Fibroblast of the aortic adventitia (primary cell): ENCODE results near the gene OXLD1. TPM values are rescaled to one million over a fixed set of nuclear protein-coding genes. Genes with fewer than 3 reads are reported as not detected.
"Not testable (repeated sequence)": the region's sequence is repeated elsewhere in the genome, so short reads cannot be mapped to it uniquely, and the experiment has no call there.

ENCODE experiments used
- DNase-seq: peaks from one replicate; pipeline ENCODE4 v3.0.0-alpha.2; 2010; ENCODE audit warnings: low read depth
- H3K4me3 ChIP-seq: 2 replicates; pipeline ENCODE4 v1.5.1; 2011; ENCODE audit warnings: low read depth, mild to moderate bottlenecking, control low read depth, low read length, moderate library complexity
- total RNA-seq: library from RNA; depleted of rRNA; stranded (reverse); fragments of >200 nt; gene quantifications from 2 replicates; pipeline ENCODE4 v1.2.3, GENCODE V29; 2012; ENCODE audit warnings: low replicate concordance
- TF ChIP-seq, protein P1 (sequence below): IDR thresholded peaks from 2 replicates; pipeline ENCODE4 v1.5.1; 2011; ENCODE audit warnings: mild to moderate bottlenecking, low read length, control low read depth, inconsistent platforms; ENCODE audit not compliant: insufficient read depth

OXLD1 gene
- total RNA-seq, 1 donor, result 20.7 TPM

GRCh38 chr17:81682565-81683207 lies 16.3 kb upstream of the OXLD1 start:
- peak; percentile 11 for DNase-seq
- TF ChIP-seq, protein P1, sequence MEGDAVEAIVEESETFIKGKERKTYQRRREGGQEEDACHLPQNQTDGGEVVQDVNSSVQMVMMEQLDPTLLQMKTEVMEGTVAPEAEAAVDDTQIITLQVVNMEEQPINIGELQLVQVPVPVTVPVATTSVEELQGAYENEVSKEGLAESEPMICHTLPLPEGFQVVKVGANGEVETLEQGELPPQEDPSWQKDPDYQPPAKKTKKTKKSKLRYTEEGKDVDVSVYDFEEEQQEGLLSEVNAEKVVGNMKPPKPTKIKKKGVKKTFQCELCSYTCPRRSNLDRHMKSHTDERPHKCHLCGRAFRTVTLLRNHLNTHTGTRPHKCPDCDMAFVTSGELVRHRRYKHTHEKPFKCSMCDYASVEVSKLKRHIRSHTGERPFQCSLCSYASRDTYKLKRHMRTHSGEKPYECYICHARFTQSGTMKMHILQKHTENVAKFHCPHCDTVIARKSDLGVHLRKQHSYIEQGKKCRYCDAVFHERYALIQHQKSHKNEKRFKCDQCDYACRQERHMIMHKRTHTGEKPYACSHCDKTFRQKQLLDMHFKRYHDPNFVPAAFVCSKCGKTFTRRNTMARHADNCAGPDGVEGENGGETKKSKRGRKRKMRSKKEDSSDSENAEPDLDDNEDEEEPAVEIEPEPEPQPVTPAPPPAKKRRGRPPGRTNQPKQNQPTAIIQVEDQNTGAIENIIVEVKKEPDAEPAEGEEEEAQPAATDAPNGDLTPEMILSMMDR, result no peak
- peak overlapping the region; percentile 91 for H3K4me3 ChIP-seq

DNA sequence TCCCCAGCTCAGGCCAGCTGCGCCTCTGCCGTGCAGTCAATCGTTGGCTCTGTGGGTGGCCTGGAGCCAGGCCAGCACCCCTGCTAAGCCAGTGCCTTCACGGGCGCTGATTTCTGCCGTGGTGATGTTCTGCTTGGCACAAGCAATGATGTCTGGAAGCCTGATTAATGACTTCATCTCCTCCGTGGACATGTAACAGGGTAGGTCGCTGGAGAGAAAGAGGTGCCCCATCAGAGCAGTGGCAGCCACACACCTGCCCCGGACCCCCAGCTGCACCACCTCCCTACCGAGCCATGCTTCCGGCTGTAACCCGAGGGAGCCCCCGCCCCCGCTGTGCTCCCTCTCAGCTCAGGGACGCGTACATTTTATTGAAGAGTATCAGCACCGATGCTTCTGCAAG lies 15.3 kb upstream of the OXLD1 start:
- H3K4me3 ChIP-seq, result no peak overlapping the region
- TF ChIP-seq, protein P1, result no peak
- DNase-seq, result no peak

GRCh38 chr17:81680150-81680549 lies 13.7 kb upstream of the OXLD1 start:
- no peak overlapping the region for H3K4me3 ChIP-seq
- no peak for DNase-seq
- TF ChIP-seq, protein P1, result no peak

- TF ChIP-seq, protein P1, result no peak
- H3K4me3 ChIP-seq, result no peak overlapping the region
- DNase-seq, result no peak
These were observed 10.5 kb upstream of the OXLD1 start for GRCh38 chr17:81676906-81677305.

GRCh38 chr17:81675515-81676221 lies 9.3 kb upstream of the OXLD1 start:
- TF ChIP-seq, protein P1, result peak; percentile 55
- not testable (repeated sequence) for H3K4me3 ChIP-seq
- peak; percentile 43 for DNase-seq

- TF ChIP-seq, protein P1, result no peak
- DNase-seq, result no peak
- no peak overlapping the region for H3K4me3 ChIP-seq
These were observed 7.3 kb upstream of the OXLD1 start for GRCh38 chr17:81673561-81674258.
